GM12801 (cell line): ENCODE measurements around the gene PCSK5.

Experiments
- TF ChIP-seq, protein P1 (sequence below): IDR thresholded peaks from one replicate; pipeline ENCODE4 v1.5.1; 2011; ENCODE audit warnings: control low read depth; ENCODE audit not compliant: insufficient read length; ENCODE audit errors: extremely low read depth

The PCSK5 gene

GRCh38 chr9:76369583-76369982 lies 479.1 kb downstream of the PCSK5 start:
- TF ChIP-seq, protein P1, sequence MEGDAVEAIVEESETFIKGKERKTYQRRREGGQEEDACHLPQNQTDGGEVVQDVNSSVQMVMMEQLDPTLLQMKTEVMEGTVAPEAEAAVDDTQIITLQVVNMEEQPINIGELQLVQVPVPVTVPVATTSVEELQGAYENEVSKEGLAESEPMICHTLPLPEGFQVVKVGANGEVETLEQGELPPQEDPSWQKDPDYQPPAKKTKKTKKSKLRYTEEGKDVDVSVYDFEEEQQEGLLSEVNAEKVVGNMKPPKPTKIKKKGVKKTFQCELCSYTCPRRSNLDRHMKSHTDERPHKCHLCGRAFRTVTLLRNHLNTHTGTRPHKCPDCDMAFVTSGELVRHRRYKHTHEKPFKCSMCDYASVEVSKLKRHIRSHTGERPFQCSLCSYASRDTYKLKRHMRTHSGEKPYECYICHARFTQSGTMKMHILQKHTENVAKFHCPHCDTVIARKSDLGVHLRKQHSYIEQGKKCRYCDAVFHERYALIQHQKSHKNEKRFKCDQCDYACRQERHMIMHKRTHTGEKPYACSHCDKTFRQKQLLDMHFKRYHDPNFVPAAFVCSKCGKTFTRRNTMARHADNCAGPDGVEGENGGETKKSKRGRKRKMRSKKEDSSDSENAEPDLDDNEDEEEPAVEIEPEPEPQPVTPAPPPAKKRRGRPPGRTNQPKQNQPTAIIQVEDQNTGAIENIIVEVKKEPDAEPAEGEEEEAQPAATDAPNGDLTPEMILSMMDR = no peak

DNA sequence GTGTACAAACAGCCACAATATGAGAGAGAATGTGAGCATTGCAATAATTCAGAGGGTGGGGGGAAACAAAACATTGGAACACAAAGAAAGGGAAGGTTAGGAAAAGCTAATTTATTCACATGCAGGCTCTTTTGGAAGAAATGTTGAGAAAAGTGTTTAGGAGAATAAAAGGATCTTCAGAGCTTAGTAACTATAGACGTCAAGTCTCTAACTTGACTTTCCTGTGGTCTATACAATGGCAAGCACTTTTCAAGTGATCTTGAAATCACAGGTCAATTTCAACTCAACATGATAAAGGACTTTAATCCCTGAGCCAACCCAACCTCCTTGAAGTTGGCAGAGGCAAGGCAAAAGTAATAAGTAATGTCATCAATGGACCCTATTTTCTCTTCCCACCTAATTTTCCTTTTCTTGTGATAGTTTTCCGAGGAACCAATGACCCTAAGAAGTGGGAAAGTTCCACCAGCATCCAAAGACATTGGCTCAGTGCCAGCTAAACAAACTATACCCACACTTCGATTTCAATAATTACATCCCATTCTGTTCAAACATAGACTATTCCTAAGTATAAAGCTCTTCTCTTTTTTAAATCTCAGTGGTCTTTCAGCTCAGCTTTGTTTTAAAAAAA lies 480.0 kb downstream of the PCSK5 start:
- TF ChIP-seq, protein P1 = no peak

GRCh38 chr9:76371901-76372300 lies 481.4 kb downstream of the PCSK5 start:
- TF ChIP-seq, protein P1 = no peak

- TF ChIP-seq, protein P1 = no peak
Observed at GRCh38 chr9:76372336-76372735, 481.9 kb downstream of the PCSK5 start.

- TF ChIP-seq, protein P1 = no peak
Observed at GRCh38 chr9:76373173-76373783, 482.8 kb downstream of the PCSK5 start.

DNA sequence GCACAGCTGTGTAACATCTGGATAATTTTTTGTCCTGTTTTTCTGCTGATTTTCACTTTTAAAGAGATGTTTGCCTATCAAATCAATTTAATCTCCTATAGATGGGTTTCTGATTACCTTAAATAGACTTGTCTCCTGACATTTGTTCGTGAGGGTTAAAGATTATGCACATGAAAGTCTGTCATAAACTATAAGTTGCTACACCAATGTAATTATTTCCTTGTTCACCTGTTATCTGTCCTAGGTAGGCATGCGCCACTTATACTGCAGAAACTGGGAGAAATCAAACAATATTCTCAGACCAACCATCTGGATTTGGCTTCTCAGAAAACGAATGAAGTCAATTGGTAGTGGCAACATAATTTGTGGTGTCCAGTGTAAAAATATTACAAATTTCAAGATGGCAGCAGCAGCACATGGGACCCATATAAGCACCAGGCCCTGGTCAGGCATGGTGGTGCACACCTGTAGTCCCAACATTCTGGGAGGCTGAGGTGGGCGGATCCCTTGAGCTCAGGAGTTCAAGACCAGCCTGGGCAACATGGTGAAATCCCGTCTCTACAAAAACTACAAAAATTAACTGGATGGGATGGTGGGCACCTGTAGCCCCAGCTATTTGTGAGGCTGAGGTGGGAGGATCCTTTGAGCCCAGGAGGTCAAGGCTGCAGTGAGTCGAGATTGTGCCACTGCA lies 483.5 kb downstream of the PCSK5 start:
- TF ChIP-seq, protein P1 = no peak

DNA sequence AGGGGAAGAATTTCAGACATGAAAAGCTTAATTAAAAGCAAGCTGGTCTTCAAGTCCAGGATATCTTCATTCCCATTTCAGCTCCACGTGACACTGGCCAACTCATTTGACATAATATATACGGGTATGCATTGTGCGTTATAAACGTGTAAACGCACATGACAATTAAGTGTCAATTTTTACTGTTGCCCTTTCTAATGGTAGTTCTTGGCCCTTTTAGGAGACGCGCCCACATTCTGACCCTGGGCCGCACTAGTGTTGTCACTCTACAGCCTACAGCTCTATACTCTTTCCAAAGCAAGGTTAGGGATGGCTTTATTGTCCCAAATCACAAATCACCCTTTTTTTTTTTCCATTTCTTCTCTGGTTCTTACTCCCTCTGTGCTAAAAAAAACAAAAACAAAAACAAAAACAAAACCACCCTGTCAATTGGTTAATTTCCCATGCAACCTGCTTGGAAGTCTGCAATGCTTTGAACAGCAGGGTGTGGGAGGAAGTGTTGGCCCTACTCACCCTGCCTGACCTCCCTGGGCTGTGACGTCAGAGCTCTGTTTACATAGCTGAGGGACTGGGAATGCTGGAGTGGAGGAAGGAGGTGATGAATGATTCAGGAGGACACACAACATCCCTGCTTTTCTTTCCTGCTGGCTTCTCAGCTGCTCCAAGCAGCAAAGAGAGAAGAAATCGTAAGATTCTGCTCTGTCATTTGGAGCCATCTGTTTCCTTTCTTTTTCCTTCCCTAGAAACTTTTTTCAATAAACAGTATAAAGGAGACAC lies 484.5 kb downstream of the PCSK5 start:
- TF ChIP-seq, protein P1 = no peak
